ENCODE results near the gene SORCS2. TPM values are rescaled to one million over a fixed set of nuclear protein-coding genes. Genes with fewer than 3 reads are reported as not detected.

SORCS2 gene
- total and polyA plus RNA-seq, 4 donors: 0.05 to 8.4 (median 1.8) TPM

- Histone ChIP-seq H3K27ac (ENCODE audit: low read depth in 1 of 2, low read length in 2 of 2) (no peak overlapping the region), H3K4me3 (ENCODE audit: low read length in 2 of 2) (no peak overlapping the region), H3K27me3 (ENCODE audit: control insufficient read depth in 1 of 2, insufficient read depth in 2 of 2, low read length in 1 of 2) (no peaks in the 10 kb centered on the region), H3K4me1 (ENCODE audit: control insufficient read depth in 1 of 2, insufficient read depth in 2 of 2, low read length in 2 of 2) (no peaks in the 10 kb centered on the region), H3K36me3 (ENCODE audit: control insufficient read depth in 1 of 2, insufficient read depth in 2 of 2, low read length in 1 of 2) (no peaks in the 10 kb centered on the region), H3K9me3 (ENCODE audit: control insufficient read depth, low read length) (no peaks in the 10 kb centered on the region)
- intact Hi-C loops (cut with DNase I): no loop called here
- DNase-seq (peak in 1 of 2 donors; percentile 43), ATAC-seq (ENCODE audit: low FRiP score) (no peak)
- WGBS, 2 donors: 21 to 39% methylated on average over 9 of the region's 9 CpGs
Measured at GRCh38 chr4:7173841-7174449, 18.4 kb upstream of the SORCS2 start.

GRCh38 chr4:7179158-7179557 is 13.2 kb upstream of the SORCS2 start:
- 96% methylated on average over 1 of the region's 1 CpG for WGBS, 2 donors
- DNase-seq (no peak), ATAC-seq (ENCODE audit: low FRiP score) (no peak)
- Histone ChIP-seq H3K27ac (ENCODE audit: low read depth in 1 of 2, low read length in 2 of 2) (no peak overlapping the region), H3K4me3 (ENCODE audit: low read length in 2 of 2) (no peak overlapping the region), H3K9me3 (ENCODE audit: control insufficient read depth, low read length) (no peaks in the 10 kb centered on the region), H3K27me3 (ENCODE audit: control insufficient read depth in 1 of 2, insufficient read depth in 2 of 2, low read length in 1 of 2) (no peaks in the 10 kb centered on the region), H3K4me1 (ENCODE audit: control insufficient read depth in 1 of 2, insufficient read depth in 2 of 2, low read length in 2 of 2) (no peaks in the 10 kb centered on the region), H3K36me3 (ENCODE audit: control insufficient read depth in 1 of 2, insufficient read depth in 2 of 2, low read length in 1 of 2) (no peaks in the 10 kb centered on the region)
- intact Hi-C loops (cut with DNase I): no loop called here

GRCh38 chr4:7180938-7181337 is 11.4 kb upstream of the SORCS2 start:
- intact Hi-C loops (cut with DNase I): no loop called here
- ATAC-seq (ENCODE audit: low FRiP score): no peak
- H3K27me3 ChIP-seq (ENCODE audit: control insufficient read depth in 1 of 2, insufficient read depth in 2 of 2, low read length in 1 of 2): no peaks in the 10 kb centered on the region

GRCh38 chr4:7182616-7183015 is 9.7 kb upstream of the SORCS2 start:
- DNase-seq: no peak
- Histone ChIP-seq H3K27ac (ENCODE audit: low read depth in 1 of 2, low read length in 2 of 2) (no peak overlapping the region), H3K36me3 (ENCODE audit: control insufficient read depth in 1 of 2, insufficient read depth in 2 of 2, low read length in 1 of 2) (no peaks in the 10 kb centered on the region), H3K4me3 (ENCODE audit: low read length in 2 of 2) (no peak overlapping the region), H3K9me3 (ENCODE audit: control insufficient read depth, low read length) (no peaks in the 10 kb centered on the region), H3K4me1 (ENCODE audit: control insufficient read depth in 1 of 2, insufficient read depth in 2 of 2, low read length in 2 of 2) (no peaks in the 10 kb centered on the region), H3K27me3 (ENCODE audit: control insufficient read depth in 1 of 2, insufficient read depth in 2 of 2, low read length in 1 of 2) (no peaks in the 10 kb centered on the region)
- no peak for ATAC-seq (ENCODE audit: low FRiP score)
- intact Hi-C loops (cut with DNase I): no loop called here
- 83 to 87% methylated on average over 3 of the region's 3 CpGs for WGBS, 2 donors

More at GRCh38 chr4:7180938-7181337, 11.4 kb upstream of the SORCS2 start:
- Histone ChIP-seq H3K9me3 (ENCODE audit: control insufficient read depth, low read length) (no peaks in the 10 kb centered on the region), H3K4me3 (ENCODE audit: low read length in 2 of 2) (no peak overlapping the region), H3K27ac (ENCODE audit: low read depth in 1 of 2, low read length in 2 of 2) (no peak overlapping the region), H3K4me1 (ENCODE audit: control insufficient read depth in 1 of 2, insufficient read depth in 2 of 2, low read length in 2 of 2) (no peaks in the 10 kb centered on the region), H3K36me3 (ENCODE audit: control insufficient read depth in 1 of 2, insufficient read depth in 2 of 2, low read length in 1 of 2) (no peaks in the 10 kb centered on the region)
- DNase-seq: no peak
- 68 to 72% methylated on average over 4 of the region's 4 CpGs for WGBS, 2 donors

GRCh38 chr4:7183161-7183560 is 9.2 kb upstream of the SORCS2 start:
- Histone ChIP-seq H3K27me3 (ENCODE audit: control insufficient read depth in 1 of 2, insufficient read depth in 2 of 2, low read length in 1 of 2) (no peaks in the 10 kb centered on the region), H3K27ac (ENCODE audit: low read depth in 1 of 2, low read length in 2 of 2) (no peak overlapping the region), H3K4me1 (ENCODE audit: control insufficient read depth in 1 of 2, insufficient read depth in 2 of 2, low read length in 2 of 2) (no peaks in the 10 kb centered on the region), H3K4me3 (ENCODE audit: low read length in 2 of 2) (no peak overlapping the region), H3K9me3 (ENCODE audit: control insufficient read depth, low read length) (no peaks in the 10 kb centered on the region), H3K36me3 (ENCODE audit: control insufficient read depth in 1 of 2, insufficient read depth in 2 of 2, low read length in 1 of 2) (no peaks in the 10 kb centered on the region)
- ATAC-seq (ENCODE audit: low FRiP score): no peak
- peak in 1 of 2 donors; percentile 22 for DNase-seq
- 83 to 85% methylated on average over 4 of the region's 4 CpGs for WGBS, 2 donors
- intact Hi-C loops (cut with DNase I): no loop called here

GRCh38 chr4:7183780-7184460 is 8.4 kb upstream of the SORCS2 start:
- DNase-seq (peak in 1 of 2 donors; percentile 37), ATAC-seq (ENCODE audit: low FRiP score) (no peak)
- no peak overlapping the region for H3K27ac ChIP-seq (ENCODE audit: low read depth in 1 of 2, low read length in 2 of 2)
- H3K36me3 ChIP-seq (ENCODE audit: control insufficient read depth in 1 of 2, insufficient read depth in 2 of 2, low read length in 1 of 2): no peaks in the 10 kb centered on the region
- no peaks in the 10 kb centered on the region for H3K9me3 ChIP-seq (ENCODE audit: control insufficient read depth, low read length)
- intact Hi-C loops (cut with DNase I): no loop called here
- no peaks in the 10 kb centered on the region for H3K4me1 ChIP-seq (ENCODE audit: control insufficient read depth in 1 of 2, insufficient read depth in 2 of 2, low read length in 2 of 2)
- WGBS, 2 donors: 95% methylated on average over 7 of the region's 7 CpGs
- H3K27me3 ChIP-seq (ENCODE audit: control insufficient read depth in 1 of 2, insufficient read depth in 2 of 2, low read length in 1 of 2): no peaks in the 10 kb centered on the region
- no peak overlapping the region for H3K4me3 ChIP-seq (ENCODE audit: low read length in 2 of 2)

GRCh38 chr4:7185487-7186030 is 6.8 kb upstream of the SORCS2 start:
- DNase-seq: peak in 1 of 2 donors; percentile 37
- 92 to 94% methylated on average over 10 of the region's 10 CpGs for WGBS, 2 donors

GRCh38 chr4:7186031-7186430 is 6.3 kb upstream of the SORCS2 start:
- H3K27me3 ChIP-seq (ENCODE audit: control insufficient read depth in 1 of 2, insufficient read depth in 2 of 2, low read length in 1 of 2): no peaks in the 10 kb centered on the region
- H3K36me3 ChIP-seq (ENCODE audit: control insufficient read depth in 1 of 2, insufficient read depth in 2 of 2, low read length in 1 of 2): no peaks in the 10 kb centered on the region
- intact Hi-C loops (cut with DNase I): no loop called here
- WGBS, 2 donors: 69% methylated on average over 9 of the region's 9 CpGs
- DNase-seq: peak in 1 of 2 donors; percentile 65
- no peak overlapping the region for H3K4me3 ChIP-seq (ENCODE audit: low read length in 2 of 2)
- no peaks in the 10 kb centered on the region for H3K9me3 ChIP-seq (ENCODE audit: control insufficient read depth, low read length)
- no peaks in the 10 kb centered on the region for H3K4me1 ChIP-seq (ENCODE audit: control insufficient read depth in 1 of 2, insufficient read depth in 2 of 2, low read length in 2 of 2)
- ATAC-seq (ENCODE audit: low FRiP score): no peak
- no peak overlapping the region for H3K27ac ChIP-seq (ENCODE audit: low read depth in 1 of 2, low read length in 2 of 2)

More at GRCh38 chr4:7185487-7186030, 6.8 kb upstream of the SORCS2 start:
- Histone ChIP-seq H3K9me3 (ENCODE audit: control insufficient read depth, low read length) (no peaks in the 10 kb centered on the region), H3K36me3 (ENCODE audit: control insufficient read depth in 1 of 2, insufficient read depth in 2 of 2, low read length in 1 of 2) (no peaks in the 10 kb centered on the region), H3K4me1 (ENCODE audit: control insufficient read depth in 1 of 2, insufficient read depth in 2 of 2, low read length in 2 of 2) (no peaks in the 10 kb centered on the region), H3K27me3 (ENCODE audit: control insufficient read depth in 1 of 2, insufficient read depth in 2 of 2, low read length in 1 of 2) (no peaks in the 10 kb centered on the region), H3K4me3 (ENCODE audit: low read length in 2 of 2) (no peak overlapping the region), H3K27ac (ENCODE audit: low read depth in 1 of 2, low read length in 2 of 2) (no peak overlapping the region)
- ATAC-seq (ENCODE audit: low FRiP score): no peak
- intact Hi-C loops (cut with DNase I): no loop called here

All from aorta (tissue), 5 donors.